GM04503 (cell line): ENCODE data around the gene UPK2.
A peak's percentile ranks its signal among the peaks of the same experiment; 100 is the strongest.

Source experiments
- DNase-seq: peaks from one replicate; pipeline ENCODE4 v3.0.0-alpha.2; 2012; ENCODE audit warnings: low read depth

Gene UPK2

GRCh38 chr11:118956094-118956846, at the start of gene UPK2:
TSS of gene UPK2 (plus strand) at chr11:118956298. CDS start at chr11:118956351, 53 bp downstream.
- no peak for DNase-seq

- no peak for DNase-seq
Observed at GRCh38 chr11:118907051-118908042, 48.8 kb upstream of the UPK2 start.

- DNase-seq, result no peak
Observed at GRCh38 chr11:118908264-118908663, 47.8 kb upstream of the UPK2 start.

- DNase-seq, result no peak
Observed at GRCh38 chr11:118908901-118909618, 47.0 kb upstream of the UPK2 start.

- no peak for DNase-seq
Observed at GRCh38 chr11:118909619-118910308, 46.3 kb upstream of the UPK2 start.

- peak; percentile 83 for DNase-seq
Observed at GRCh38 chr11:118910309-118911112, 45.6 kb upstream of the UPK2 start.

GRCh38 chr11:118911113-118911879, 44.8 kb upstream of the UPK2 start:
- no peak for DNase-seq

- DNase-seq, result no peak
Observed at GRCh38 chr11:118911880-118912741, 44.0 kb upstream of the UPK2 start.

- DNase-seq, result no peak
Observed at GRCh38 chr11:118912742-118913410, 43.2 kb upstream of the UPK2 start.

GRCh38 chr11:118913411-118914125, 42.5 kb upstream of the UPK2 start:
- DNase-seq, result no peak

- no peak for DNase-seq
Observed at GRCh38 chr11:118914178-118914918, 41.8 kb upstream of the UPK2 start.

GRCh38 chr11:118914987-118915386, 41.1 kb upstream of the UPK2 start:
- no peak for DNase-seq

- DNase-seq, result no peak
Observed at GRCh38 chr11:118915396-118915795, 40.7 kb upstream of the UPK2 start.

GRCh38 chr11:118915941-118916841, 39.9 kb upstream of the UPK2 start:
- DNase-seq, result no peak

- no peak for DNase-seq
Observed at GRCh38 chr11:118916842-118917388, 39.2 kb upstream of the UPK2 start.
